Endothelial cell of umbilical vein (primary cell): ENCODE data around the gene ZNF100. TPM values are rescaled to one million over a fixed set of nuclear protein-coding genes. Genes with fewer than 3 reads are reported as not detected.
"Not testable (repeated sequence)": the region's sequence is repeated elsewhere in the genome, so short reads cannot be mapped to it uniquely, and the experiment has no call there.

Experiments
- BruUV-seq: library from RNA; stranded (reverse); fragments of 400-500 nt; replicated peaks from 2 replicates; lab custom pipeline; 2021; lab: Mats Ljungman, UMichigan
- CTCF ChIA-PET: fragments of 300-600, 350-600 bp; sonication (Branson Sonifier 250); formaldehyde crosslinking; loops from one replicate; lab custom pipeline; 2021; ENCODE audit warnings: antibody characterized with exemption, inconsistent platforms; lab: Charles Lee
- POLR2A ChIA-PET: fragments of 300-600, 350-600 bp; sonication (Branson Sonifier 250); formaldehyde crosslinking; loops from one replicate; lab custom pipeline; 2021; ENCODE audit warnings: antibody characterized with exemption, inconsistent platforms; lab: Charles Lee
- DNase-seq: peaks from one replicate; pipeline ENCODE4 v3.0.0-alpha.2; 2011; ENCODE audit warnings: low read depth, low spot score
- FAIRE-seq: peaks from 2 replicates; lab custom pipeline; 2011; peaks lifted over from hg19 to GRCh38; lab: Jason Lieb, UNC
- H2AFZ ChIP-seq: 2 replicates; pipeline ENCODE4 v1.6.0; 2012; ENCODE audit warnings: low read depth, low read length, control low read depth, inconsistent platforms
- H3K27ac ChIP-seq: 2 replicates; pipeline ENCODE4 v1.5.1; 2011; ENCODE audit warnings: low read depth, mild to moderate bottlenecking, control low read depth, low read length, moderate library complexity; ENCODE audit not compliant: insufficient read depth
- H3K27me3 ChIP-seq, 2 experiments: 2 replicates each; pipeline versions ENCODE4 v1.6.0 to v1.6.1; 2011; ENCODE audit warnings: low read length in 2 of 2, mixed read lengths in 1 of 2; ENCODE audit not compliant: control insufficient read depth in 2 of 2, insufficient read depth in 2 of 2
- H3K36me3 ChIP-seq, 2 experiments: 2 replicates in 1 of 2; 3 replicates in 1 of 2; pipeline ENCODE4 v1.5.1; 2011; ENCODE audit warnings: low read length in 2 of 2, mild to moderate bottlenecking in 1 of 2, moderate library complexity in 1 of 2; ENCODE audit not compliant: control insufficient read depth in 2 of 2, insufficient read depth in 2 of 2; ENCODE audit errors: extremely low read depth in 1 of 2
- H3K4me1 ChIP-seq: 3 replicates; pipeline ENCODE4 v1.5.1; 2011; ENCODE audit warnings: mild to moderate bottlenecking, low read length; ENCODE audit not compliant: control insufficient read depth, insufficient read depth; ENCODE audit errors: extremely low read depth
- H3K4me2 ChIP-seq: 2 replicates; pipeline ENCODE4 v1.6.1; 2011; ENCODE audit warnings: low read length, control low read depth, mixed read lengths; ENCODE audit not compliant: insufficient read depth
- H3K4me3 ChIP-seq, 3 experiments: fragments of 200-600 bp in 1 of 3; sonication (generic), shearing (Covaris generic) in 1 of 3; replicated peaks in 1 of 3; 2 replicates each; pipeline ENCODE4 v1.5.1; 2011 to 2016; ENCODE audit warnings: control low read depth in 3 of 3, low read length in 3 of 3, mild to moderate bottlenecking in 2 of 3, inconsistent platforms in 1 of 3, low read depth in 1 of 3, moderate library complexity in 1 of 3; ENCODE audit not compliant: insufficient read depth in 1 of 3
- H3K79me2 ChIP-seq: 2 replicates; pipeline ENCODE4 v1.6.0; 2012; ENCODE audit warnings: low read length, inconsistent platforms; ENCODE audit not compliant: control insufficient read depth, insufficient read depth
- H3K9ac ChIP-seq: replicated peaks from 2 replicates; pipeline ENCODE3; 2011; ENCODE audit warnings: low read length, control low read depth; ENCODE audit not compliant: insufficient read depth; ENCODE audit errors: extremely low read depth
- H3K9me1 ChIP-seq: replicated peaks from 3 replicates; pipeline ENCODE4 v1.6.0; 2011; ENCODE audit warnings: mild to moderate bottlenecking, low read length; ENCODE audit not compliant: control insufficient read depth, insufficient read depth; ENCODE audit errors: extremely low read depth
- H3K9me3 ChIP-seq: replicated peaks from 2 replicates; pipeline ENCODE4 v1.5.1; 2012; ENCODE audit warnings: low read length, inconsistent platforms; ENCODE audit not compliant: control insufficient read depth, insufficient read depth
- H4K20me1 ChIP-seq: replicated peaks from 2 replicates; pipeline ENCODE3; 2011; ENCODE audit warnings: mild to moderate bottlenecking, low read length; ENCODE audit not compliant: control insufficient read depth, insufficient read depth; ENCODE audit errors: extremely low read depth
- CTCF ChIP-seq, 2 donors: IDR thresholded peaks; 1 replicate in 1 of 2; 2 replicates in 1 of 2; pipeline ENCODE4 v1.5.1; 2011; ENCODE audit warnings: low read length in 2 of 2, mild to moderate bottlenecking in 2 of 2, moderate library complexity in 2 of 2, control low read depth in 1 of 2, inconsistent platforms in 1 of 2, low read depth in 1 of 2; ENCODE audit not compliant: insufficient read depth in 1 of 2; ENCODE audit errors: extremely low read depth in 1 of 2
- EZH2 ChIP-seq: IDR thresholded peaks from 2 replicates; pipeline ENCODE4 v1.6.1; 2012; ENCODE audit warnings: borderline replicate concordance, low read depth, mild to moderate bottlenecking, moderate library complexity, low read length, inconsistent platforms; ENCODE audit not compliant: severe bottlenecking
- FOS ChIP-seq: IDR thresholded peaks from 2 replicates; pipeline ENCODE4 v1.6.1; 2011; ENCODE audit warnings: mild to moderate bottlenecking, low read length, moderate library complexity, borderline replicate concordance; ENCODE audit not compliant: insufficient read depth
- GATA2 ChIP-seq: IDR thresholded peaks from 2 replicates; pipeline ENCODE4 v1.7.0; 2011; ENCODE audit warnings: low read depth, mild to moderate bottlenecking, moderate library complexity, mixed read lengths, low read length; ENCODE audit not compliant: insufficient read length, insufficient read depth
- JUN ChIP-seq: IDR thresholded peaks from 2 replicates; pipeline ENCODE4 v1.6.1; 2011; ENCODE audit warnings: borderline replicate concordance, low read depth; ENCODE audit not compliant: insufficient read length, insufficient read depth
- MAX ChIP-seq: IDR thresholded peaks from 2 replicates; pipeline ENCODE4 v1.6.1; 2011; ENCODE audit not compliant: insufficient read depth, insufficient read length
- MYC ChIP-seq: IDR thresholded peaks from one replicate; pipeline ENCODE4 v1.6.1; 2011; ENCODE audit warnings: mild to moderate bottlenecking, low read depth, low read length
- POLR2A ChIP-seq: IDR thresholded peaks from 2 replicates; pipeline ENCODE4 v1.6.1; 2012; ENCODE audit warnings: low read depth, mild to moderate bottlenecking, control low read depth, low read length
- POLR2AphosphoS5 ChIP-seq: IDR thresholded peaks from 2 replicates; pipeline ENCODE4 v1.6.1; 2012; ENCODE audit warnings: low read depth, mild to moderate bottlenecking, control low read depth, low read length, moderate library complexity; ENCODE audit not compliant: insufficient read depth
- dilution Hi-C: fragments of 300-500 bp; cut with MboI; formaldehyde crosslinking; loops from one replicate; pipeline ENCODE4 v1.15.0; 2019; ENCODE audit warnings: low sequenced_read_pairs; ENCODE audit not compliant: extremely low pct_ligation_motif_present
- intact Hi-C: fragments of 100-400 bp; cut with micrococcal nuclease; formaldehyde crosslinking; loops from one replicate; pipeline ENCODE4 v1.10.0; 2022
- polyA plus RNA-seq, 4 experiments: library from polyadenylated mRNA; depleted of rRNA in 3 of 4; stranded (reverse) in 3 of 4; unstranded in 1 of 4; fragments of >200 nt; gene quantifications; 2 replicates each; pipeline versions ENCODE4 v1.2.1 to v1.2.3, GENCODE V29; 2011 to 2012; ENCODE audit warnings: missing spikeins in 1 of 4
- total RNA-seq: library from RNA; stranded (reverse); gene quantifications from 2 replicates; pipeline ENCODE4 v1.2.3, GENCODE V29; 2021

ZNF100 gene
- total and polyA plus RNA-seq, 2 donors (not counting 3 experiments of a cell fraction or from before 2014, with no cell fraction given), result 1.8 to 12.7 TPM

- no peak for FAIRE-seq
- POLR2A ChIA-PET, result no interaction called here
- intact Hi-C loops, result no loop called here
Measured at GRCh38 chr19:21740559-21740958, 26.8 kb downstream of the ZNF100 start.

GRCh38 chr19:21726942-21727747, 40.2 kb downstream of the ZNF100 start:
- FAIRE-seq, H3K4me1 ChIP-seq, H3K9me3 ChIP-seq, DNase-seq, BruUV-seq, H4K20me1 ChIP-seq, H3K79me2 ChIP-seq, CTCF ChIA-PET, H3K4me3 ChIP-seq, H3K9me1 ChIP-seq, H3K36me3 ChIP-seq, dilution Hi-C loops, H3K27ac ChIP-seq, H2AFZ ChIP-seq, intact Hi-C loops, H3K27me3 ChIP-seq, H3K9ac ChIP-seq, H3K4me2 ChIP-seq, POLR2A ChIA-PET: not testable (repeated sequence)

More at GRCh38 chr19:21740559-21740958, 26.8 kb downstream of the ZNF100 start:
- Histone ChIP-seq H3K4me3 (no peak overlapping the region), H3K79me2 (no peaks in the 10 kb centered on the region), H3K9me3 (no peaks in the 10 kb centered on the region), H3K27me3 (no peaks in the 10 kb centered on the region), H3K9ac (no peak overlapping the region), H3K36me3 (no peaks in the 10 kb centered on the region), H4K20me1 (no peaks in the 10 kb centered on the region), H3K4me1 (no peaks in the 10 kb centered on the region), H3K4me2 (no peak overlapping the region), H3K9me1 (no peaks in the 10 kb centered on the region), H2AFZ (no peak overlapping the region), H3K27ac (no peak overlapping the region)
- no peak for TF ChIP-seq CTCF (IDR thresholded peaks at IDR 0.05; ENCODE audit: extremely low read depth in 1 of 2, insufficient read depth in 1 of 2, low read depth in 1 of 2, low read length in 2 of 2)
- TF ChIP-seq EZH2, result no peak
- no peak for TF ChIP-seq POLR2AphosphoS5
- TF ChIP-seq GATA2, result no peak
- no peak for TF ChIP-seq POLR2A
- TF ChIP-seq MAX, result no peak
- TF ChIP-seq JUN, result no peak
- TF ChIP-seq MYC, result no peak
- TF ChIP-seq FOS, result no peak
- no peak for DNase-seq
- dilution Hi-C loops, result no loop called here
- BruUV-seq, result no TSS peak
- CTCF ChIA-PET, result no interaction called here
